Smooth muscle cell of bladder (primary cell): ENCODE measurements around the gene RPL6. TPM values are rescaled to one million over a fixed set of nuclear protein-coding genes. Genes with fewer than 3 reads are reported as not detected.

Source experiments
- total RNA-seq: library from RNA; depleted of rRNA; stranded (reverse); fragments of >200 nt; gene quantifications from 2 replicates; pipeline ENCODE4 v1.2.3, GENCODE V29; 2014

Gene RPL6
- 986 and 1,061 TPM in 2 replicates for total RNA-seq

DNA sequence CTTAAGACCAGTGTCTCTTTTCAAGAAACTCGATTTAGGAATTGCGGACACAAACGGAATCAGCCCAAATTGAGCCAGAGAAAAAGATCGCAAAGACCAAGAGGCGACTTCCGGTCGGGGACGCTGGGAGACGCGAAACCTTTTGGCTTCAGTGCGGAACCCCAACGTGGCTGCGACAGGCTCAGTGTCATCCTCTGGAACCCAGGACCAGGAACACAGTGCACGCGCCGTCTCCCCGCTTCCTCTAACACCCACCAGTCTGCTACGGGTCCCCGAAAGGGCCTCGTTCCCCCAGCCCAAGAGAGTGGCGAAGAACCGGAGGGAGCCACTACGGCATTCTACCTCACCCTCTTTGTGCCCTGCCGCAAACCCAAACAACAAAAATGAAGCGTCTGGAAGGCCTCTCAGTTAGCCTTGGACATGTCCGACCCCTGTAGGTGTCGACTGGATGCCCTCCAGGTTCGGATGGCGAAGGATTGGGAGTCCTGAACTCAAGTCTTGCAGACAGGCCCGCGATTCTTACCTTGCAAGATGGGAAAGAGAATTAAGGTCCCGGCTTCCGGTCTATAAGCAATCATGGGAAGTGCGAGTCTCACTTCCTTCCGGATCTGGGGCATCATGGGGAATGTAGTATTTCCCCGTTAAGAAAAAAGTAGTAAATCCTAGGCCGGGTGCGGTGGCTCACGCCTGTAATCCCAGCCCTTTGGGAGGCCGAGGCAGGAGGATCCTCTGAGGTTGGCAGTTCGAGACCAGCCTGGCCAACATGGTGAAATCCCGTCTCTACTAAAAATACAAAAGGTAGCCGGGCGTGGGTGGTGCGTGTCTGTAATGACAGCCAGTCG lies at the start of gene RPL6:
RPL6 (minus strand) TSS at position 542 of the 842 bp plus-strand sequence. CDS start 949 bp downstream, outside the sequence.

DNA sequence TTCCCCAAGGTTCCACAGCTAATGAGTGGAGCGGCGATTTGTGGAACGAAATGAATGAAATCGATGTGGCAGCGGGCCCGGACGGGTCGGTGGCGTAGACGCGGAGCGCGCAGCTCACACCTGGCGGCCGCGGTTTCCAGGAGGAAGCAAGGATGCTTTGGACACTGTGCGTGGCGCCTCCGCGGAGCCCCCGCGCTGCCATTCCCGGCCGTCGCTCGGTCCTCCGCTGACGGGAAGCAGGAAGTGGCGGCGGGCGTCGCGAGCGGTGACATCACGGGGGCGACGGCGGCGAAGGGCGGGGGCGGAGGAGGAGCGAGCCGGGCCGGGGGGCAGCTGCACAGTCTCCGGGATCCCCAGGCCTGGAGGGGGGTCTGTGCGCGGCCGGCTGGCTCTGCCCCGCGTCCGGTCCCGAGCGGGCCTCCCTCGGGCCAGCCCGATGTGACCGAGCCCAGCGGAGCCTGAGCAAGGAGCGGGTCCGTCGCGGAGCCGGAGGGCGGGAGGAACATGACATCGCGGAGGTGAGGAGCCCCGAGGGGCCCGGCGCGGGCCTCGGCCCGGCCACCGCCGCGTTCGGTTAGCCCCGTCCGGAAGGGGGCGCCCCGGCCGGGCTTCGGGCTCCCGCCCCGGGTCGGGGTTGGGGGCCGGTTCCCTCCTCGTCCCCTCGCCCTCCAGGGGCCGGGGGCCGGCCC lies 9.3 kb upstream of the RPL6 start, which contains the start of gene PTPN11:
PTPN11 (plus strand) TSS at position 340 of the 689 bp plus-strand sequence; CDS start at position 505, 165 bp downstream.

DNA sequence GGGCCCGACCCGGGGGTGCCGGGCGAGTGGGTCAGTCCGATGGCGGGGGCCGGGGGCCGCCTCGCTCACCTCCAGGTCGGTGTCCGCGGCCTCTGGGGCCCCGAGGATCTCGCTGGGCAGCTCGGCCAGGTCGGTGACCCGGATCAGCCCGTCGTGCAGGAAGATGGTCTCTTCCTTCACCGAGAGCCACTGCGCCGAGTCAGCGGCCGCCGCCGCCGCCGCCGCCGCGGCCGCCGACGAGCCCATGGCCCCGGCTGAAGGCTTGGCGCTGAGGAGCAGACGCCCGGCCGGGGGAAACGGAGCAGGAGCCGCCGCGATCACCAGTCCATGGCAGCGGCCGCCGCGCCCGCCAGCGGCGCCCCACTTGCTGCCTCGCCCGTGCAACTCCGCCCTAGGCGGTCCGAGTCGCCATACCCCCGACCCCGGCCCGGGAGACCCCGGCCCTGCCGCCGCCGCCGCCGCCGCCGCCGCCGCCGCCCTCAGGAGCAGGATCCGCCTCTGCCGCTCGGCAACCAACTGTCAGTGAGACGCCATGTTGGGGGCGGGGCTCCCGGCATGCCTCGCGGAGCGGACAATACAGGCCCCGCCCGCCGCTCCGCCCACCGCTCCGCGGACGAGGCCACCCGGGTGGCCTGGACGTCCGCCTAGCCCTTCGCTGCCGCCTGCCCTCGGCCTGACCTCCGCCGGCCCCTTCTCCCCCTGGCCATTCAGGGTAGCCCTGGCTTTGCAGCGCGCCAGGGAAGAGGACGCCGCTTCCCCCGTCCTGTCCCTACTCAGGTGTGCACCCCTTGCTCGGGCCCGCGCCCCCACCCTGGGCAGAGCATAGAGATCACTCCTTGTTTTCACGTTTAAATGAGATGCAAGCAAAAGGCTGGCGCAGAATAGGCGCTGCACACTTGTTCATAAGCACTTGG lies 27.3 kb downstream of the RPL6 start, which contains the start of gene HECTD4:
HECTD4 (minus strand) TSS at position 549 of the 914 bp plus-strand sequence; CDS start at position 246, 303 bp downstream.

Other genes starting within 250 kb of the RPL6 start
- 16.5 and 19.4 TPM in 2 replicates for gene HECTD4, start 27.2 kb downstream of the RPL6 start, total RNA-seq
- gene PTPN11, start 9.3 kb upstream of the RPL6 start, total RNA-seq = 89.3 and 130 TPM in 2 replicates